Ectodermal cell (in vitro differentiated cells): ENCODE data around the gene STKLD1.

Source experiments
- H3K27ac ChIP-seq: 2 replicates; pipeline ENCODE4 v1.7.0; 2013; ENCODE audit warnings: mild to moderate bottlenecking, low read depth, low read length; ENCODE audit not compliant: insufficient read depth, poor library complexity, severe bottlenecking
- H3K27me3 ChIP-seq: 2 replicates; pipeline ENCODE4 v1.7.0; 2013; ENCODE audit warnings: mild to moderate bottlenecking, low read length; ENCODE audit not compliant: insufficient read depth, control insufficient read depth, poor library complexity, severe bottlenecking
- H3K36me3 ChIP-seq: one replicate; pipeline ENCODE4 v1.7.0; 2013; ENCODE audit warnings: low read length; ENCODE audit not compliant: control insufficient read depth, insufficient read depth
- H3K4me1 ChIP-seq: one replicate; pipeline ENCODE4 v1.7.0; 2013; ENCODE audit warnings: low read length; ENCODE audit not compliant: control insufficient read depth, insufficient read depth
- H3K4me3 ChIP-seq: 2 replicates; pipeline ENCODE4 v1.7.0; 2013; ENCODE audit warnings: low read depth, low read length, control low read depth; ENCODE audit not compliant: insufficient read depth
- H3K9me3 ChIP-seq: 2 replicates; pipeline ENCODE4 v1.7.0; 2013; ENCODE audit warnings: mild to moderate bottlenecking, low read length, moderate library complexity; ENCODE audit not compliant: control insufficient read depth
- WGBS, 2 experiments: methylation state at CpG; one replicate each; pipeline ENCODE4 v1.1.7; 2013; ENCODE audit warnings: missing lambda C conversion rate in 2 of 2; 5-methylcytosine and 5-hydroxymethylcytosine counted together

The STKLD1 gene

GRCh38 chr9:133352635-133353340 lies 23.4 kb upstream of the STKLD1 start:
- no peaks in the 10 kb centered on the region for H3K9me3 ChIP-seq
- no peaks in the 10 kb centered on the region for H3K27me3 ChIP-seq
- no peak overlapping the region for H3K27ac ChIP-seq
- 93 to 94% methylated on average over 8 of the region's 8 CpGs for WGBS, 2 experiments
- H3K4me3 ChIP-seq = no peak overlapping the region
- peaks cover 8% of the 10 kb centered on the region for H3K4me1 ChIP-seq
- peaks cover 24% of the 10 kb centered on the region for H3K36me3 ChIP-seq

GRCh38 chr9:133353548-133353947 lies 22.6 kb upstream of the STKLD1 start:
- Histone ChIP-seq H3K4me1 (peaks cover 8% of the 10 kb centered on the region), H3K4me3 (no peak overlapping the region), H3K27me3 (no peaks in the 10 kb centered on the region), H3K9me3 (no peaks in the 10 kb centered on the region), H3K27ac (no peak overlapping the region), H3K36me3 (peaks cover 24% of the 10 kb centered on the region)
- WGBS, 2 experiments = 90 to 91% methylated on average over 5 of the region's 5 CpGs

- Histone ChIP-seq H3K4me3 (no peak overlapping the region), H3K27ac (no peak overlapping the region), H3K4me1 (peaks cover 8% of the 10 kb centered on the region), H3K27me3 (no peaks in the 10 kb centered on the region), H3K36me3 (peaks cover 21% of the 10 kb centered on the region), H3K9me3 (no peaks in the 10 kb centered on the region)
- 93 to 95% methylated on average over 7 of the region's 7 CpGs for WGBS, 2 experiments
Measured at GRCh38 chr9:133354766-133355165, 21.4 kb upstream of the STKLD1 start.

DNA sequence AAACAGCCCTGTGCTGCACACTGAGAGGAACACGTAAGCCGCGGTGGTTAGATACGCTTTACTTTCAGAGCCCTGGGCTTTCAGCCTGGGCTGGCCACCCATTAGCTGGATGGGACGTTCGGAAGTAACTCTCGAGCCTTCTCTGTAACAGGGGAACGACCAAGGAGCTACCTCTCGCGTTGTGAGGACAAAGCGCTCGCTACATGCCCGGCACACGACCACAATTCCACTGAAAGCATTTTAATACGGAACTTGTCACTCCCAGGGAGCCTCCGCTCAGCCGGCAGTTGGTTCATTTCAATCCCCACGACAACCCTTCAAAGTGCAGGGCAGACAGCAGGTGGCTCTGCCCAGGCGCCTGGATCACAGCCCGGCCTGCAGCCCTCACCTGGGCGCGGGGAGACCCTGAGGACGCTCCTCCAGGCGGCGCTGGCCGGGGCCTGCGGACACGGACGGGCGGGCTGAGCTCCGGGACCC lies 20.2 kb upstream of the STKLD1 start:
- Histone ChIP-seq H3K27me3 (no peaks in the 10 kb centered on the region), H3K4me1 (peaks cover 8% of the 10 kb centered on the region), H3K4me3 (peak overlapping the region; percentile 82), H3K27ac (no peak overlapping the region), H3K36me3 (peaks cover 17% of the 10 kb centered on the region), H3K9me3 (no peaks in the 10 kb centered on the region)
- 1 to 2% methylated on average over 31 of the region's 31 CpGs for WGBS, 2 experiments

DNA sequence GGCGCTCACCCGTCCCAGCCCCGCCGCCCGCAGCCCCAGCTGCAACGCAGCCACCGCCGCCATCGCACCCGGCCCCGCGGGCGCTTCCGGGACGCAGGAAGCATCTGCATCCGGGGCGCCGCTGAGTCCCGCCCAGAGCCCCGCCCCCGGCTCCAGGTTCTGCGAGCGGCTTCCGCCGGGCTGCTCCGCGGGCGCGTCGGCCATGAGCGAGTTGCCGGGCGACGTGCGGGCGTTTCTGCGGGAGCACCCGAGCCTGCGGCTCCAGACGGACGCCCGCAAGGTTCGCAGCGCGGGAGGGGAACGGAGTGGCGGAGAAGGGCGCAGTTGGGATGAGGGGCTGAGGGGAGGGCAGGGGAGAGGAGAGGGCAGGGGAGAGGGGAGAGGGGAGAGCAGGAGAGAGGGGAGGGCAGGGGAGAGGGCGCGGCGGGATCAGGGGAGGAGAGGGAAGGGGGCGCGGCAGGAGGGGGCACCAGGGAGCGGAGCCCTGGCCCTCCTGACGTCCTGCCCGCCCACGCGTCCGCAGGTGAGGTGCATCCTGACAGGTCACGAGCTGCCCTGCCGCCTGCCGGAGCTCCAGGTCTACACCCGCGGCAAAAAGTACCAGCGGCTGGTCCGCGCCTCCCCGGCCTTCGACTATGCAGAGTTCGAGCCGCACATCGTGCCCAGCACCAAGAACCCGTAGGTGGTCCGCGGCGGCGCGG lies 19.6 kb upstream of the STKLD1 start, which contains the start of the genes SURF1 and SURF2:
Gene SURF1 (minus strand): TSS at position 97 of the 701 bp plus-strand sequence. CDS start 34 bp downstream, at position 63.
Gene SURF2 (plus strand): TSS at position 160 of the 701 bp plus-strand sequence. CDS start 43 bp downstream, at position 203.
- 0 to 1% methylated on average over 78 of the region's 78 CpGs for WGBS, 2 experiments
- no peak within 1 kb of the TSS for H3K27ac ChIP-seq
- peaks cover 8% of the 10 kb centered on the region for H3K4me1 ChIP-seq
- no peaks in the 10 kb centered on the region for H3K9me3 ChIP-seq
- peaks cover 18% of the 10 kb centered on the region for H3K36me3 ChIP-seq
- no peaks in the 10 kb centered on the region for H3K27me3 ChIP-seq
- H3K4me3 ChIP-seq = peak within 1 kb of the TSS; percentile 82

DNA sequence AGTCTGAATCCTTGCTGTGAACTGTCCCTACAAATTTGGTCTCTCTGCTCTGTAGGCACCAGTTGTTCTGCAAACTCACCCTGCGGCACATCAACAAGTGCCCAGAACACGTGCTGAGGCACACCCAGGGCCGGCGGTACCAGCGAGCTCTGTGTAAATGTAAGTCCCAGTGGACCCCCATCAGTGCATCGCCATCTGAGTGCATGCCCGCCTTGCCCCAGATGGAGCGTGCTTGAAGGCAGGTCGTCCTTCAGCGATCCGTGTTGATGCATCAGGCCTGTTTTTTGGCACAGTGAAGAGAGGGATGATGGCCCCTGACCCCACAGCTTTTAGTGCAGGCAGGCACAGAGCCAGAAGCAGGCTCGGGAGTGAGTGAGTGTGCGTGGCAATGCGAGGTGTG lies 18.5 kb upstream of the STKLD1 start:
- no peaks in the 10 kb centered on the region for H3K9me3 ChIP-seq
- peaks cover 22% of the 10 kb centered on the region for H3K36me3 ChIP-seq
- 94% methylated on average over 14 of the region's 14 CpGs for WGBS, 2 experiments
- H3K4me1 ChIP-seq = peaks cover 8% of the 10 kb centered on the region
- H3K27ac ChIP-seq = no peak overlapping the region
- no peaks in the 10 kb centered on the region for H3K27me3 ChIP-seq
- peak overlapping the region; percentile 82 for H3K4me3 ChIP-seq

- Histone ChIP-seq H3K27me3 (no peaks in the 10 kb centered on the region), H3K4me3 (no peak overlapping the region), H3K9me3 (no peaks in the 10 kb centered on the region), H3K27ac (no peak overlapping the region), H3K36me3 (peaks cover 27% of the 10 kb centered on the region), H3K4me1 (peaks cover 8% of the 10 kb centered on the region)
- 86 to 89% methylated on average over 20 of the region's 20 CpGs for WGBS, 2 experiments
Measured at GRCh38 chr9:133359399-133360175, 16.6 kb upstream of the STKLD1 start.

DNA sequence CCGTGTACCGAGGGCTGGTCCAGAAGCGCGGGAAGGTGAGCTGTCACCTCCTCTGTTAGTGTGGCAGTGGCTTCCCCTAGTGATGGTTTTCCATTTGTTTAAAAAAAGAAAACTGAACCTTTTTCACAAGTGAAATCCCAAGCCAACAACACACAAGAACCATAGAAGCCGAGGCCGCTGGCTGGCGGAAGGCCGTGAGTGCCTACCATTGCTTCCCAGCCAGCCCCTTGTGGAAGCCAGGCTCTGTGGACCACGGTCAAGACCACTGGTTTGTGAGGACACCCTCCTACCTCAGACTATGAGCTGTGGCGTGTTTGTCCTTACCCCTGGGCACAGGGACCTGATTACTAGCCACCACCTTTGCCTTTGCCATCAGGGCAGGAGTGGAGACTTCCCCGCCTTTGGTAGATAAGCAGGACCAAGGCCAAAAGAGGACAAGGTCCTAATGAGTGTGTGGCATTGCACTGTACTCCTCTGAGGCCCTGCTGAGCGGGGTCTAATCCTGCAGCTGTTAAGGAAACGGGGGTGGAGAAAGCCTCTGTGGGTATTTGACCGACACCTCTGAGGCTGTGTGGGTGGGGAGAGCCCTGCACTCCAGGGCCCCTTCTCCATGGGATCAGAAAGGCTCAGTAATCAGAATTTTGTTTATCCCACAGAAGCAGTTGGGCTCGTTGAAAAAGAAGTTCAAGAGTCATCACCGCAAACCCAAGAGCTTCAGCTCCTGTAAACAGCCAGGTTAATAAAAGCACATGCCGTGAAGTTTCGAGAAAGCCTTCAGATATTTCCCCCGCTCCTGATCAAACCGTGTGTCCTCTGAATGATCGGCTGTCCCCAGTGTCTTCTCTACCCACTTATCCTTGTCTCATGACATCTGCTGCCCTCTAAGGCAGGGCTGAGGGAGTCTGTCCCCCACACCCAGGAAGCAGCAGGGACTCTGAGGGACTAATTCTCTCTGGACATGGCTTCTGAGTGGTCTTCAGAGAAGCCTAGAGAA lies 15.5 kb upstream of the STKLD1 start:
- H3K27me3 ChIP-seq = no peaks in the 10 kb centered on the region
- no peaks in the 10 kb centered on the region for H3K9me3 ChIP-seq
- no peak overlapping the region for H3K27ac ChIP-seq
- H3K4me3 ChIP-seq = no peak overlapping the region
- WGBS, 2 experiments = 91 to 94% methylated on average over 21 of the region's 21 CpGs
- H3K4me1 ChIP-seq = peaks cover 8% of the 10 kb centered on the region
- H3K36me3 ChIP-seq = peaks cover 30% of the 10 kb centered on the region

GRCh38 chr9:133361507-133362092 lies 14.6 kb upstream of the STKLD1 start:
- no peak overlapping the region for H3K4me3 ChIP-seq
- no peak overlapping the region for H3K27ac ChIP-seq
- peaks cover 8% of the 10 kb centered on the region for H3K4me1 ChIP-seq
- H3K9me3 ChIP-seq = no peaks in the 10 kb centered on the region
- H3K36me3 ChIP-seq = peaks cover 38% of the 10 kb centered on the region
- WGBS, 2 experiments = 91 to 93% methylated on average over 13 of the region's 13 CpGs
- H3K27me3 ChIP-seq = no peaks in the 10 kb centered on the region
